ENCODE data around the gene BACE1. TPM values are rescaled to one million over a fixed set of nuclear protein-coding genes. Genes with fewer than 3 reads are reported as not detected.

The BACE1 gene
- total and polyA plus RNA-seq, 4 donors = 5.1 to 30.7 (median 13.2) TPM

DNA sequence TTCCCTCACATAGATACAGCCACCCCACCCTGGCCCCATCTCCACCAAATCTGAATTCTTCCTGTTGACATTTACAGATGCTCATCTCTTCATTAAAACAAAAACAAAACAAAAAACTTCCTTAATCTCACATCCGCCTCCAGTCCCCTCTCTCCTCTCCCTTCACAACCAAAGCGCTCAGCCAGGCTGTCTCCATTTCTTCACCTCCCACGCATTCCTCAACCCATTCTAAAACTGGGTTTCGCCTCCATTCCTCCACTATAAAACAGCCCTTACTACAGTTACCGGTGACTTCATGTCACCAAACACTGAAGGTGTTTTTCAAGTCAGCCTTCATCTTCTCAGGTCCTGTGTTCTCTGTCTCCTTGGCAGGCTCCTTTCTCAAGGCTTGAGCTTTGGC is 15.3 kb downstream of the BACE1 start:
- peaks cover 3 to 17% (median 6%) of the 10 kb centered on the region in 5 donors for H3K4me1 ChIP-seq (ENCODE audit: control insufficient read depth in 5 of 5, insufficient read depth in 5 of 5, low read length in 5 of 5)
- ATAC-seq (ENCODE audit: insufficient read depth, low FRiP score) (no peak), DNase-seq (peak in 2 of 3 donors; percentile 9 to 15)
- H3K9ac ChIP-seq (ENCODE audit: insufficient read depth in 1 of 2, low read length in 2 of 2) = no peak overlapping the region
- no peaks in the 10 kb centered on the region for H3K27me3 ChIP-seq (ENCODE audit: control insufficient read depth in 3 of 3, insufficient read depth in 3 of 3, low read length in 2 of 3)
- no peaks in the 10 kb centered on the region for H3K9me3 ChIP-seq (ENCODE audit: control insufficient read depth in 4 of 4, insufficient read depth in 3 of 4, low read length in 3 of 4)
- TF ChIP-seq CTCF (IDR thresholded peaks at IDR 0.05; ENCODE audit: control extremely low read depth, extremely low read depth) = no peak
- peaks cover 0 to 4% (median 0%) of the 10 kb centered on the region in 4 donors for H3K36me3 ChIP-seq (ENCODE audit: control insufficient read depth in 4 of 4, insufficient read depth in 4 of 4, low read length in 4 of 4)
- H3K27ac ChIP-seq (ENCODE audit: low read depth in 1 of 2, low read length in 1 of 2) = no peak overlapping the region
- no peak overlapping the region for H3K4me3 ChIP-seq
- WGBS, 2 donors = 80 to 85% methylated on average over 5 of the region's 5 CpGs

GRCh38 chr11:117300283-117300663 is 15.8 kb downstream of the BACE1 start:
- ATAC-seq (ENCODE audit: insufficient read depth, low FRiP score) = no peak
- Histone ChIP-seq H3K27me3 (ENCODE audit: control insufficient read depth in 3 of 3, insufficient read depth in 3 of 3, low read length in 2 of 3) (no peaks in the 10 kb centered on the region), H3K9me3 (ENCODE audit: control insufficient read depth in 4 of 4, insufficient read depth in 3 of 4, low read length in 3 of 4) (no peaks in the 10 kb centered on the region), H3K4me1 (ENCODE audit: control insufficient read depth in 5 of 5, insufficient read depth in 5 of 5, low read length in 5 of 5) (peaks cover 3 to 17% (median 6%) of the 10 kb centered on the region in 5 donors), H3K4me3 (no peak overlapping the region), H3K9ac (ENCODE audit: insufficient read depth in 1 of 2, low read length in 2 of 2) (peak overlapping the region in 1 of 2 donors; percentile 59), H3K27ac (ENCODE audit: low read depth in 1 of 2, low read length in 1 of 2) (no peak overlapping the region), H3K36me3 (ENCODE audit: control insufficient read depth in 4 of 4, insufficient read depth in 4 of 4, low read length in 4 of 4) (peaks cover 0 to 6% (median 2%) of the 10 kb centered on the region in 4 donors)
- peak; percentile 65 to 73 (median 71) for DNase-seq
- no peak for TF ChIP-seq CTCF (IDR thresholded peaks at IDR 0.05; ENCODE audit: control extremely low read depth, extremely low read depth)
- WGBS, 2 donors = 52 to 69% methylated on average over 17 of the region's 17 CpGs

DNA sequence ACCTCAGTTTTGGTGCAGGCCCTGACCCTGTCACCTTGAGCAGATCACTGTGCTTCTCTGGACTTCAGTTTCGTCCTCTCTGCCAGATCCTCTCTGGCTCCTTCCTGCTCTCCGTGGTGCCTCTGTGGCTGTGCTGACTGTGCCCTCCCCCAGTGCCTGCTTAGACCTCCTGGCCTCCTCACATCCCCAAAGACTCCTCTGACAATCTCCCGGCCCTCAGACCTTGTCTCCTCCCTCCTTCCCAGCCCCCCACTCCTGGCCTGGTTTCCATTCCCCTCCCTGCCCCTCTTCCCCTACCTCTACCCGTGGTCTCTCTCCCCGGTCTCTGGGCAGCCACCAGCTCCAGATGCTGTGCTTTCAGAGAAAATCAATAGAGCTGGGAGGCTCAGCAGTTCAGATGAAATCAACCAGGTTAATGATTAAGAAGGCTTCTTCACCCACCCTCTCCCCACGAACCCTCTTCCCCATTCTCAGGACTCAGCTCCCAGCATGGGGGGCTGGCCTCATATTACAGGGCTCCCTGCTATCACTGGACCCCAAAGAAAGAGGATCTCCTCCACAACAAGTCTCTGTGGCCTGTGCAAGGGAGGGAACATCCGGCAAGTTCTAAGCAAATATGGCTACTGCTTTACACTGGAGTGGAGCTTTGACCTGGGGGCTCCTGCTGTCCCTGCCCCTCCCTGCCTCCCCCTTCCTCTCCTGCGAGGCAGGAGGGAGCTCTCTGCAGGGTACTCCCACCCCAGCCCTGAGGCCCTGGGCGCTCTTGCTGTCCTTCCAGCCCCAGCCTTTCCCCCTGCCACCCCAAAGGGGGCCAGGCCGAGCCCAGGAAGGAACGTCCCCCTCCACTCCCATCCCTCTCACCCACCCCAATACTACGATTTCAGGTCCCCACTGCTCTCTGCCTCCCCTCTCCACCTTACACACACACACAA is 16.4 kb downstream of the BACE1 start:
- DNase-seq (peak in 2 of 3 donors; percentile 10 to 15), ATAC-seq (ENCODE audit: insufficient read depth, low FRiP score) (no peak)
- peak overlapping the region; percentile 19 to 59 for H3K9ac ChIP-seq (ENCODE audit: insufficient read depth in 1 of 2, low read length in 2 of 2)
- no peak for TF ChIP-seq CTCF (IDR thresholded peaks at IDR 0.05; ENCODE audit: control extremely low read depth, extremely low read depth)
- no peaks in the 10 kb centered on the region for H3K27me3 ChIP-seq (ENCODE audit: control insufficient read depth in 3 of 3, insufficient read depth in 3 of 3, low read length in 2 of 3)
- no peak overlapping the region for H3K27ac ChIP-seq (ENCODE audit: low read depth in 1 of 2, low read length in 1 of 2)
- peaks cover 0 to 11% (median 3%) of the 10 kb centered on the region in 4 donors for H3K36me3 ChIP-seq (ENCODE audit: control insufficient read depth in 4 of 4, insufficient read depth in 4 of 4, low read length in 4 of 4)
- no peaks in the 10 kb centered on the region for H3K9me3 ChIP-seq (ENCODE audit: control insufficient read depth in 4 of 4, insufficient read depth in 3 of 4, low read length in 3 of 4)
- 60 to 73% methylated on average over 9 to 12 of the region's 12 CpGs for WGBS, 2 donors
- peaks cover 3 to 17% (median 6%) of the 10 kb centered on the region in 5 donors for H3K4me1 ChIP-seq (ENCODE audit: control insufficient read depth in 5 of 5, insufficient read depth in 5 of 5, low read length in 5 of 5)
- no peak overlapping the region for H3K4me3 ChIP-seq

All from lung (tissue), 12 donors.